HepG2 (cell line): Measurements from ENCODE around the gene SFXN1. TPM values are rescaled to one million over a fixed set of nuclear protein-coding genes. Genes with fewer than 3 reads are reported as not detected.

Experiments
- ATAC-seq: fragments of 200-7000 bp; cut with Tn5 transposase; 3 replicates; pipeline ENCODE4 v1.9.1; 2020; ENCODE audit warnings: mild to moderate bottlenecking, moderate library complexity
- BruUV-seq: library from RNA; stranded (reverse); fragments of 400-500 nt; replicated peaks from 2 replicates; lab custom pipeline; 2021; lab: Mats Ljungman, UMichigan
- CTCF ChIA-PET: fragments of 300-600 bp; formaldehyde crosslinking; extraction: SDS; loops from one replicate; lab custom pipeline; 2021; ENCODE audit warnings: low total read pairs, inconsistent platforms, low intra/inter-chr PET ratio; lab: Yijun Ruan, JAX
- POLR2A ChIA-PET: fragments of 350-600 bp; sonication (Branson Sonifier 250); formaldehyde crosslinking; loops from one replicate; lab custom pipeline; 2020; ENCODE audit warnings: antibody characterized with exemption, inconsistent platforms; lab: Yijun Ruan, JAX
- DNase-seq: peaks from one replicate; pipeline ENCODE4 v3.0.0-alpha.2; 2015; ENCODE audit warnings: low spot score
- FAIRE-seq: peaks from 3 replicates; lab custom pipeline; 2011; peaks lifted over from hg19 to GRCh38; lab: Jason Lieb, UNC
- H2AFZ ChIP-seq: one replicate; pipeline ENCODE4 v1.6.1; 2011; ENCODE audit warnings: low read length, inconsistent platforms
- H3K27ac ChIP-seq: fragments of 300-600 bp; 3 replicates; pipeline ENCODE4 v1.8.0; 2011; ENCODE audit warnings: mixed run types, mild to moderate bottlenecking, mixed read lengths, low read length, inconsistent platforms; ENCODE audit not compliant: insufficient read depth; ENCODE audit errors: extremely low read length
- H3K27me3 ChIP-seq, 2 experiments: fragments of 200-600 bp in 1 of 2; 2 replicates in 1 of 2; 3 replicates in 1 of 2; pipeline versions ENCODE4 v1.6.0 to v1.8.0; 2011; ENCODE audit warnings: low read length in 2 of 2, mild to moderate bottlenecking in 2 of 2, moderate library complexity in 2 of 2, inconsistent platforms in 1 of 2; ENCODE audit not compliant: insufficient read depth in 2 of 2, control insufficient read depth in 1 of 2
- H3K36me3 ChIP-seq, 2 experiments: fragments of 200-600 bp in 1 of 2; replicated peaks in 1 of 2; 2 replicates in 1 of 2; 3 replicates in 1 of 2; pipeline versions ENCODE4 v1.5.1 to v1.8.0; 2011; ENCODE audit warnings: low read length in 2 of 2, inconsistent platforms in 1 of 2; ENCODE audit not compliant: insufficient read depth in 2 of 2, control insufficient read depth in 1 of 2
- H3K4me1 ChIP-seq: 2 replicates; pipeline ENCODE4 v1.5.1; 2012; ENCODE audit warnings: low read length, inconsistent platforms; ENCODE audit not compliant: insufficient read depth
- H3K4me2 ChIP-seq: 2 replicates; pipeline ENCODE4 v1.6.0; 2011; ENCODE audit warnings: low read depth, low read length, inconsistent platforms
- H3K4me3 ChIP-seq, 3 experiments: fragments of 200-600 bp in 1 of 3; sonication (generic), shearing (Covaris generic) in 1 of 3; replicated peaks in 1 of 3; 2 replicates each; pipeline ENCODE4 v1.5.1; 2011 to 2016; ENCODE audit warnings: low read length in 3 of 3, inconsistent platforms in 2 of 3, low read depth in 2 of 3, mild to moderate bottlenecking in 2 of 3, control low read depth in 1 of 3, mixed read lengths in 1 of 3; ENCODE audit not compliant: insufficient read depth in 1 of 3
- H3K79me2 ChIP-seq: one replicate; pipeline ENCODE4 v1.6.1; 2011; ENCODE audit warnings: low read length, inconsistent platforms; ENCODE audit not compliant: insufficient read depth
- H3K9ac ChIP-seq: 2 replicates; pipeline ENCODE4 v1.6.0; 2011; ENCODE audit warnings: mild to moderate bottlenecking, low read depth, low read length, inconsistent platforms; ENCODE audit not compliant: insufficient read depth
- H3K9me3 ChIP-seq: 2 replicates; pipeline ENCODE4 v1.5.1; 2012; ENCODE audit warnings: mild to moderate bottlenecking, low read length
- H4K20me1 ChIP-seq: 2 replicates; pipeline ENCODE4 v1.6.0; 2011; ENCODE audit warnings: inconsistent platforms, mild to moderate bottlenecking, low read length, moderate library complexity; ENCODE audit not compliant: insufficient read depth
- ARID2 ChIP-seq: sonication (generic); formaldehyde crosslinking; IDR thresholded peaks from 2 replicates; pipeline ENCODE4 v1.8.1; 2022; ENCODE audit warnings: mild to moderate bottlenecking, missing genetic modification reagents, borderline replicate concordance
- BRD4 ChIP-seq: sonication (generic); formaldehyde crosslinking; IDR thresholded peaks from 2 replicates; pipeline ENCODE4 v1.4.0; 2020; ENCODE audit warnings: missing genetic modification reagents
- E2F5 ChIP-seq: sonication (generic); formaldehyde crosslinking; conservative IDR thresholded peaks from 2 replicates; pipeline ENCODE4 v1.4.0; 2020; ENCODE audit warnings: missing genetic modification reagents
- HOXA5 ChIP-seq: sonication (generic); formaldehyde crosslinking; IDR thresholded peaks from 2 replicates; pipeline ENCODE4 v1.4.0; 2020; ENCODE audit warnings: missing genetic modification reagents
- SATB2 ChIP-seq: sonication (generic); formaldehyde crosslinking; IDR thresholded peaks from 2 replicates; pipeline ENCODE4 v1.5.0; 2020; ENCODE audit warnings: missing genetic modification reagents
- TBX2 ChIP-seq: sonication (generic); formaldehyde crosslinking; IDR thresholded peaks from 2 replicates; pipeline ENCODE4 v1.5.0; 2020; ENCODE audit warnings: missing genetic modification reagents, mild to moderate bottlenecking, borderline replicate concordance
- ZNF710 ChIP-seq: sonication (generic); formaldehyde crosslinking; IDR thresholded peaks from 2 replicates; pipeline ENCODE4 v1.5.0; 2020; ENCODE audit warnings: mild to moderate bottlenecking, missing genetic modification reagents, borderline replicate concordance
- ZNF83 ChIP-seq: sonication (generic); formaldehyde crosslinking; IDR thresholded peaks from 2 replicates; pipeline ENCODE4 v1.4.0; 2020; ENCODE audit warnings: missing genetic modification reagents, mild to moderate bottlenecking, borderline replicate concordance
- WGBS: methylation state at CpG from one replicate; pipeline ENCODE4 v1.1.6; 2017; ENCODE audit warnings: low lambda C conversion rate; 5-methylcytosine and 5-hydroxymethylcytosine counted together
- in situ Hi-C: cut with HindIII; loops from 2 replicates; pipeline ENCODE4 v1.10.0; 2017; ENCODE audit warnings: low pct_unique_long_range_greater_than_20kb; ENCODE audit not compliant: extremely low pct_ligation_motif_present
- intact Hi-C: fragments of 100-400 bp; cut with micrococcal nuclease; formaldehyde crosslinking; loops from one replicate; pipeline ENCODE4 v1.10.0; 2022; ENCODE audit not compliant: unreplicated experiment
- polyA plus RNA-seq, 8 experiments: library from polyadenylated mRNA; depleted of rRNA in 3 of 8; stranded (reverse) in 7 of 8; unstranded in 1 of 8; fragments of >200 nt; fragmentation: Illumina TruSeq in 4 of 8; extraction: Trizol in 4 of 8; gene quantifications; 2 replicates each; pipeline versions ENCODE4 v1.2.1 to v1.2.3, GENCODE V29; 2011 to 2016; ENCODE audit warnings: low read depth in 4 of 8, missing spikeins in 1 of 8, mixed read lengths in 1 of 8; ENCODE audit not compliant: insufficient read depth in 1 of 8
- total RNA-seq, 5 experiments: library from RNA; depleted of rRNA; stranded (reverse); fragments of >200 nt; fragmentation: Illumina TruSeq; extraction: Trizol; gene quantifications; 2 replicates each; pipeline ENCODE4 v1.2.3, GENCODE V29; 2016; ENCODE audit warnings: low read depth in 1 of 5
- TF ChIP-seq, protein P1 (sequence below): sonication (generic); formaldehyde crosslinking; IDR thresholded peaks from 2 replicates; pipeline ENCODE4 v1.4.0; 2020; ENCODE audit warnings: missing genetic modification reagents, mild to moderate bottlenecking, borderline replicate concordance
- TF ChIP-seq, protein P2 (sequence below): sonication (generic); formaldehyde crosslinking; IDR thresholded peaks from 2 replicates; pipeline ENCODE4 v1.4.0; 2020; ENCODE audit warnings: mild to moderate bottlenecking, missing genetic modification reagents

The SFXN1 gene
- total and polyA plus RNA-seq, 2 of the 13 experiments (the other 11 are each of a cell fraction or from before 2014, with no cell fraction given), result 122 to 135 TPM

- TF ChIP-seq E2F5, result no peak
- TF ChIP-seq BRD4, result no peak
- TF ChIP-seq ZNF83 (CRISPR knock-in tag), result no peak
- TF ChIP-seq HOXA5, result no peak
- TF ChIP-seq TBX2 (CRISPR knock-in tag), result no peak
- TF ChIP-seq, protein P1, sequence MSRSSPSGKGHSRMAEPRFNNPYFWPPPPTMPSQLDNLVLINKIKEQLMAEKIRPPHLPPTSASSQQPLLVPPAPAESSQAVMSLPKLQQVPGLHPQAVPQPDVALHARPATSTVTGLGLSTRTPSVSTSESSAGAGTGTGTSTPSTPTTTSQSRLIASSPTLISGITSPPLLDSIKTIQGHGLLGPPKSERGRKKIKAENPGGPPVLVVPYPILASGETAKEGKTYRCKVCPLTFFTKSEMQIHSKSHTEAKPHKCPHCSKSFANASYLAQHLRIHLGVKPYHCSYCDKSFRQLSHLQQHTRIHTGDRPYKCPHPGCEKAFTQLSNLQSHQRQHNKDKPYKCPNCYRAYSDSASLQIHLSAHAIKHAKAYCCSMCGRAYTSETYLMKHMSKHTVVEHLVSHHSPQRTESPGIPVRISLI (CRISPR knock-in tag), result no peak
- no peak for TF ChIP-seq ARID2 (CRISPR knock-in tag)
- TF ChIP-seq ZNF710 (CRISPR knock-in tag), result no peak
- no peak for TF ChIP-seq SATB2 (CRISPR knock-in tag)
Observed at GRCh38 chr5:175470781-175471180, 7.6 kb upstream of the SFXN1 start (continued).

GRCh38 chr5:175471196-175471595 lies 7.2 kb upstream of the SFXN1 start:
- BruUV-seq, result no TSS peak
- TF ChIP-seq, protein P2, sequence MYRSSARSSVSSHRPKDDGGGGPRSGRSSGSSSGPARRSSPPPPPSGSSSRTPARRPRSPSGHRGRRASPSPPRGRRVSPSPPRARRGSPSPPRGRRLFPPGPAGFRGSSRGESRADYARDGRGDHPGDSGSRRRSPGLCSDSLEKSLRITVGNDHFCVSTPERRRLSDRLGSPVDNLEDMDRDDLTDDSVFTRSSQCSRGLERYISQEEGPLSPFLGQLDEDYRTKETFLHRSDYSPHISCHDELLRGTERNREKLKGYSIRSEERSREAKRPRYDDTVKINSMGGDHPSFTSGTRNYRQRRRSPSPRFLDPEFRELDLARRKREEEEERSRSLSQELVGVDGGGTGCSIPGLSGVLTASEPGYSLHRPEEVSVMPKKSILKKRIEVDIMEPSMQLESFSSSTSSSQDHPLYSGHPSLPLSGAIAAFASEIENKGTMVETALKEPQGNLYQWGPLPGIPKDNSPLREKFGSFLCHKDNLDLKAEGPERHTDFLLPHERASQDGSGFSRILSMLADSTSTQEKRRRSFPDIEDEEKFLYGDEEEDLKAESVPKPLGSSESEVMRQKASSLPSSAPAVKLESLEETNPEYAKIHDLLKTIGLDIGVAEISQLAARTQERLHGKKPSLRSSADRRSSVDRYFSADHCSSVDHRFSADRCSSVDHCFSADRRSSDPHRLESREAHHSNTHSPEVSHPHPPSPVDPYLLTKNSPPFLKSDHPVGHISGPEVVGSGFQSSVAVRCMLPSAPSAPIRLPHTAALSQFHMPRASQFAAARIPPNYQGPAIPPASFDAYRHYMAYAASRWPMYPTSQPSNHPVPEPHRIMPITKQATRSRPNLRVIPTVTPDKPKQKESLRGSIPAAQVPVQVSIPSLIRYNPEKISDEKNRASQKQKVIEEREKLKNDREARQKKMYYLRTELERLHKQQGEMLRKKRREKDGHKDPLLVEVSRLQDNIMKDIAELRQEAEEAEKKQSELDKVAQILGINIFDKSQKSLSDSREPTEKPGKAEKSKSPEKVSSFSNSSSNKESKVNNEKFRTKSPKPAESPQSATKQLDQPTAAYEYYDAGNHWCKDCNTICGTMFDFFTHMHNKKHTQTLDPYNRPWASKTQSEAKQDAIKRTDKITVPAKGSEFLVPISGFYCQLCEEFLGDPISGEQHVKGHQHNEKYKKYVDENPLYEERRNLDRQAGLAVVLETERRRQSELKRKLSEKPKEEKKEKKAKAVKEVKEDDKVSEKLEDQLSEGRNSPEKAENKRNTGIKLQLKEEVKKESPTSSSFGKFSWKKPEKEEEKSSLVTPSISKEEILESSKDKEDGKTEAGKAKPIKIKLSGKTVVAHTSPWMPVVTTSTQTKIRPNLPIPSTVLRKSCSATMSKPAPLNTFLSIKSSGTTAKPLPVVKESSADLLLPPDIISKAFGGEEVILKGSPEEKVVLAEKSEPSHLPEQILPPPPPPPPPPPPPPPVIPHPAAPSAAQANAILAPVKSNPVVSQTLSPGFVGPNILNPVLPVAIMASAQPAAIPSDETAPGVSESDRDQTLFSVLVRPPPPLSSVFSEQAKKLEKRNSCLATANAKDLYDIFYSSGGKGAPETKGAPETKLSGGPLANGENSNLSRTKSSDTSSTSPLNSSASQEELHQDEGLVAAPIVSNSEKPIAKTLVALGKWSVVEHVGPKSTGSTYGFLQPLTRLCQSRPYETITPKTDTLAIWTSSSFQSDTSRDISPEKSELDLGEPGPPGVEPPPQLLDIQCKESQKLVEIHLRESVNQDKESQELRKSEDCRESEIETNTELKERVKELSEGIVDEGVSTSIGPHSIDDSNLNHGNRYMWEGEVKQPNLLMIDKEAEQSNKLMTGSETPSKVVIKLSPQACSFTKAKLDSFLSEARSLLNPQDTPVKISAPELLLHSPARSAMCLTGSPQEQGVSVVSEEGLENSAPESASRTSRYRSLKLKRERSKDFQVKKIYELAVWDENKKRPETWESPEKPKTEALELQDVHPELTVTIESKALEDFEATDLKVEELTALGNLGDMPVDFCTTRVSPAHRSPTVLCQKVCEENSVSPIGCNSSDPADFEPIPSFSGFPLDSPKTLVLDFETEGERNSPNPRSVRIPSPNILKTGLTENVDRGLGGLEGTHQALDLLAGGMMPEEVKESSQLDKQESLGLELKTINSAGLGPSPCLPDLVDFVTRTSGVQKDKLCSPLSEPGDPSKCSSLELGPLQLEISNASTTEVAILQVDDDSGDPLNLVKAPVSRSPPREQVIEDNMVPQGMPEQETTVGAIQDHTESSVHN, result no peak
- CTCF ChIA-PET, result no interaction called here
- ATAC-seq (no peak), FAIRE-seq (no peak), DNase-seq (no peak)
- Histone ChIP-seq H3K9ac (no peak overlapping the region), H3K36me3 (no peaks in the 10 kb centered on the region), H3K27me3 (peaks cover 3 to 34% of the 10 kb centered on the region in 2 experiments; a peak in 4 of 5 replicates), H3K4me3 (no peak overlapping the region), H3K4me1 (peaks cover 31% of the 10 kb centered on the region), H3K27ac (no peak overlapping the region), H3K79me2 (no peaks in the 10 kb centered on the region), H2AFZ (no peak overlapping the region), H3K4me2 (no peak overlapping the region), H3K9me3 (no peaks in the 10 kb centered on the region), H4K20me1 (no peaks in the 10 kb centered on the region)
- in situ Hi-C loops (no loop called here), intact Hi-C loops (no loop called here)
- POLR2A ChIA-PET, result no interaction called here
- 76% methylated on average over 6 of the region's 6 CpGs for WGBS
